DND-41 (cell line): ENCODE results near the gene COQ10A.

Experiments used
- ATAC-seq: fragments of 200-7000 bp; cut with Tn5 transposase; 3 replicates; pipeline ENCODE4 v1.9.1; 2021; ENCODE audit warnings: low read depth; ENCODE audit not compliant: insufficient read depth
- DNase-seq: peaks from one replicate; pipeline ENCODE4 v3.0.0-alpha.2; 2020
- H2AFZ ChIP-seq: 2 replicates; pipeline ENCODE4 v1.6.0; 2012; ENCODE audit warnings: low read depth, low read length
- H3K27ac ChIP-seq: 2 replicates; pipeline ENCODE4 v1.5.1; 2012; ENCODE audit warnings: low read length, inconsistent platforms
- H3K27me3 ChIP-seq: fragments of 200-600 bp; sonication (generic); 2 replicates; pipeline ENCODE4 v1.6.0; 2012; ENCODE audit warnings: low read length, mild to moderate bottlenecking, inconsistent platforms; ENCODE audit not compliant: insufficient read depth, poor library complexity
- H3K36me3 ChIP-seq: 2 replicates; pipeline ENCODE4 v1.5.1; 2012; ENCODE audit warnings: low read length, inconsistent platforms; ENCODE audit not compliant: insufficient read depth
- H3K4me1 ChIP-seq: 2 replicates; pipeline ENCODE4 v1.5.1; 2012; ENCODE audit warnings: mild to moderate bottlenecking, low read length; ENCODE audit not compliant: insufficient read depth
- H3K4me2 ChIP-seq: 2 replicates; pipeline ENCODE4 v1.6.0; 2012; ENCODE audit warnings: mild to moderate bottlenecking, moderate library complexity, low read length, inconsistent platforms; ENCODE audit not compliant: insufficient read depth
- H3K4me3 ChIP-seq, 2 experiments: fragments of 200-600 bp in 1 of 2; shearing (Covaris generic) in 1 of 2; 2 replicates each; pipeline ENCODE4 v1.5.1; 2012 to 2016; ENCODE audit warnings: inconsistent platforms in 2 of 2, low read length in 2 of 2, mild to moderate bottlenecking in 2 of 2, low read depth in 1 of 2, moderate library complexity in 1 of 2
- H3K79me2 ChIP-seq: 2 replicates; pipeline ENCODE4 v1.6.0; 2012; ENCODE audit warnings: low read length, inconsistent platforms; ENCODE audit not compliant: insufficient read depth
- H3K9ac ChIP-seq: 2 replicates; pipeline ENCODE4 v1.6.0; 2012; ENCODE audit warnings: low read depth, mild to moderate bottlenecking, inconsistent platforms, low read length, moderate library complexity
- H3K9me3 ChIP-seq: 2 replicates; pipeline ENCODE4 v1.5.1; 2012; ENCODE audit warnings: low read length, moderate library complexity, mild to moderate bottlenecking, inconsistent platforms; ENCODE audit not compliant: insufficient read depth, severe bottlenecking
- H4K20me1 ChIP-seq: 2 replicates; pipeline ENCODE4 v1.6.0; 2012; ENCODE audit warnings: low read length; ENCODE audit not compliant: insufficient read depth
- CTCF ChIP-seq: IDR thresholded peaks from 2 replicates; pipeline ENCODE4 v1.5.1; 2012; ENCODE audit warnings: borderline replicate concordance, low read length, moderate library complexity, mild to moderate bottlenecking; ENCODE audit not compliant: poor library complexity, severe bottlenecking; ENCODE audit errors: extremely low read depth
- EZH2 ChIP-seq: IDR thresholded peaks from 3 replicates; pipeline ENCODE4 v1.6.1; 2012; ENCODE audit warnings: borderline replicate concordance, low read depth, mild to moderate bottlenecking, moderate library complexity, low read length, inconsistent platforms; ENCODE audit not compliant: severe bottlenecking

Gene COQ10A

DNA sequence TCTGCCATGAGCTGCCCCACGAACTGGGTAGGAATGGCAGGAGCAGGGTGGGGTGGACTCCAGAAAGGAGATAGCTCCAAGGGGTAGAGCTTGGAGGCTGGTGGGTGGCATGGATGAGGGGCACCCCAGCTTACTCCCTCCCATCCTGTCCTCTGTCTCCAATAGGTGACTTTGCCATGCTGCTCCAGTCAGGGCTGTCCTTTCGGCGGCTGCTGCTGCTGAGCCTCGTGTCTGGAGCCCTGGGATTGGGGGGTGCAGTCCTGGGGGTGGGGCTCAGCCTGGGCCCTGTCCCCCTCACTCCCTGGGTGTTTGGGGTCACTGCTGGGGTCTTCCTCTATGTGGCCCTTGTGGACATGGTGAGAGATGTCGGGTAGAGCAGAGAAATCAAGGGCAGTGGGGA lies 29.8 kb upstream of the COQ10A start:
- Histone ChIP-seq H3K4me3 (no peak overlapping the region), H4K20me1 (peaks cover 7% of the 10 kb centered on the region; the same call in 1 of the 2 replicates), H3K36me3 (peaks cover 57% of the 10 kb centered on the region), H2AFZ (no peak overlapping the region), H3K9ac (no peak overlapping the region), H3K27ac (no peak overlapping the region), H3K79me2 (no peaks in the 10 kb centered on the region), H3K4me1 (no peaks in the 10 kb centered on the region), H3K4me2 (no peak overlapping the region), H3K9me3 (no peaks in the 10 kb centered on the region), H3K27me3 (no peaks in the 10 kb centered on the region)
- no peak for TF ChIP-seq EZH2
- TF ChIP-seq CTCF: no peak
- DNase-seq (no peak), ATAC-seq (peak; percentile 20; the same call in 2 of the 3 replicates)

DNA sequence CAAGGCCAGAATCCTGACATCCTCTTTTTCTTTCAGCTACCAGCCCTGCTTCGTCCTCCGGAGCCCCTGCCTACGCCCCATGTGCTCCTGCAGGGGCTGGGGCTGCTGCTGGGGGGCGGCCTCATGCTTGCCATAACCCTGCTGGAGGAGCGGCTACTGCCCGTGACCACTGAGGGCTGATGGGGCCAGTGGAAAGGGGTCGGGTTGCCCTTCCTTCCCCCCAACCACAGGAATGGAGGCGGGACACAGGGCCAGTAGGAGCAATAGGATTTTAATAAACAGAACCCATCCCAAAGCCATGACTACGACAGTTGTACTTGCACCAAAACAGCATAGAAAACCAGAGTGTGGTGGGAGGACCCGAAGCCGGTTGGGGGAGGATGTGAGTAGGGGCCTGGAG lies 29.2 kb upstream of the COQ10A start:
- H3K4me1 ChIP-seq: no peaks in the 10 kb centered on the region
- TF ChIP-seq EZH2 (no peak), CTCF (no peak)
- H3K9ac ChIP-seq: no peak overlapping the region
- H3K4me2 ChIP-seq: no peak overlapping the region
- H4K20me1 ChIP-seq: peaks cover 7% of the 10 kb centered on the region; the same call in 1 of the 2 replicates
- no peaks in the 10 kb centered on the region for H3K79me2 ChIP-seq
- no peaks in the 10 kb centered on the region for H3K9me3 ChIP-seq
- H3K27me3 ChIP-seq: no peaks in the 10 kb centered on the region
- H2AFZ ChIP-seq: no peak overlapping the region
- DNase-seq (no peak), ATAC-seq (no peak)
- H3K4me3 ChIP-seq: no peak overlapping the region
- H3K27ac ChIP-seq: no peak overlapping the region
- peaks cover 62% of the 10 kb centered on the region for H3K36me3 ChIP-seq

GRCh38 chr12:56241424-56242303 lies 25.1 kb upstream of the COQ10A start:
- Histone ChIP-seq H3K4me1 (no peaks in the 10 kb centered on the region), H3K79me2 (no peaks in the 10 kb centered on the region), H3K27me3 (no peaks in the 10 kb centered on the region), H3K9ac (no peak overlapping the region), H3K36me3 (peaks cover 88% of the 10 kb centered on the region), H3K27ac (no peak overlapping the region), H3K9me3 (no peaks in the 10 kb centered on the region), H4K20me1 (peaks cover 7% of the 10 kb centered on the region; the same call in 1 of the 2 replicates), H2AFZ (no peak overlapping the region), H3K4me2 (no peak overlapping the region), H3K4me3 (no peak overlapping the region)
- ATAC-seq (no peak), DNase-seq (no peak)
- TF ChIP-seq EZH2 (no peak), CTCF (no peak)
